HTERT RPE-1 (cell line): ENCODE measurements around the gene EML3.
"Not testable (repeated sequence)": the region's sequence is repeated elsewhere in the genome, so short reads cannot be mapped to it uniquely, and the experiment has no call there.

Source experiments
- in situ Hi-C: fragments of 300-500 bp; cut with MboI; formaldehyde crosslinking; loops from 4 replicates; pipeline ENCODE4 v1.14.3; 2020; ENCODE audit warnings: low sequenced_read_pairs

The EML3 gene

GRCh38 chr11:62621567-62622470 is 9.2 kb upstream of the EML3 start, which contains the start of gene B3GAT3:
B3GAT3 (minus strand) TSS chr11:62621986; CDS start chr11:62621947, 39 bp downstream.
- in situ Hi-C loops = no loop called here

GRCh38 chr11:62621027-62621566 is 8.5 kb upstream of the EML3 start:
- in situ Hi-C loops = no loop called here

- in situ Hi-C loops = not testable (repeated sequence)
Observed at GRCh38 chr11:62616957-62617356, 4.4 kb upstream of the EML3 start.

GRCh38 chr11:62615521-62615920 is 2.9 kb upstream of the EML3 start:
- in situ Hi-C loops = no loop called here

GRCh38 chr11:62614275-62614674 is 1.7 kb upstream of the EML3 start:
- in situ Hi-C loops = no loop called here

- in situ Hi-C loops = no loop called here
Observed at GRCh38 chr11:62613291-62613778, 760 bp upstream of the EML3 start.

- in situ Hi-C loops = no loop called here
Observed at GRCh38 chr11:62611705-62612365, 740 bp downstream of the EML3 start.

- in situ Hi-C loops = no loop called here
Observed at GRCh38 chr11:62610814-62611704, 1.5 kb downstream of the EML3 start.

GRCh38 chr11:62610403-62610802 is 2.2 kb downstream of the EML3 start:
- in situ Hi-C loops = no loop called here

- in situ Hi-C loops = no loop called here
Observed at GRCh38 chr11:62608776-62609175, 3.8 kb downstream of the EML3 start.

- in situ Hi-C loops = no loop called here
Observed at GRCh38 chr11:62607714-62608113, 4.9 kb downstream of the EML3 start.

- in situ Hi-C loops = no loop called here
Observed at GRCh38 chr11:62605902-62606301, 6.7 kb downstream of the EML3 start.

- in situ Hi-C loops = no loop called here
Observed at GRCh38 chr11:62605467-62605866, 7.1 kb downstream of the EML3 start.

GRCh38 chr11:62604460-62605120 is 8.0 kb downstream of the EML3 start:
- in situ Hi-C loops = no loop called here

GRCh38 chr11:62603776-62604299 is 8.7 kb downstream of the EML3 start:
- in situ Hi-C loops = no loop called here

- in situ Hi-C loops = no loop called here
Observed at GRCh38 chr11:62603072-62603408, 9.5 kb downstream of the EML3 start.

GRCh38 chr11:62602141-62603071 is 10.2 kb downstream of the EML3 start:
- in situ Hi-C loops = no loop called here

GRCh38 chr11:62601372-62602140 is 11.0 kb downstream of the EML3 start, which contains the start of gene MTA2:
MTA2 (minus strand) TSS chr11:62601865; CDS start chr11:62601450, 415 bp downstream.
- in situ Hi-C loops = no loop called here
